ENCODE results near the gene COLGALT1.

COLGALT1 gene

DNA sequence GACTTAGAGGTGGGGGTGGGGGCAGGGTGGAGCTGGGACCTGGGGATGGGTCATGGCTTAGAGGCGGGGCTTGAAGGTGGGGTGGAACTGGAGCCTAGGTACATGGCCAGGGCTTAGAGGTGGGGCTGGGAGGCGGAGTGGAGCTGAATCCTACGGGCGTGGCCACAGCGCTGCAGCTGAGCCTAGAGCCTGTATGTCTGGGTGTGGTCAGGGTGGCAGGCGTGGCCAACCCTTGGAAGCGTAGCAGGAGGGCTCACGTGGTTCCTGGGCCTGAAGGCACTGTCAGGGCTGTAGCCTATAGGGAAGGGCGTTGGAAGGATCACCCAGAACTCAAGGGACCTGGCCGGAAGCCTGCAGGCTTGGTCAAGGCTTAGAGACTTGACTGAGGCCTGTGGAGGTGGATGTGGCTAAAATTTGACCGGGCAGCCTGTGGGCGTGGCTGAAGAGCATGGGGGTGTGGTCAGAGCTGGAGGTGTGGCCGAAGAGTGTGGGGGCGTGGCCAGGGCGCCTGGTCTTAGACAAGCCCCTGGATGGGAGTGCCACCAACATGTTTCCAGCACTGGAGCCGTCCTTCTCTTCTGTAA is 24.3 kb downstream of the COLGALT1 start (continued):
- TF ChIP-seq, protein P1, sequence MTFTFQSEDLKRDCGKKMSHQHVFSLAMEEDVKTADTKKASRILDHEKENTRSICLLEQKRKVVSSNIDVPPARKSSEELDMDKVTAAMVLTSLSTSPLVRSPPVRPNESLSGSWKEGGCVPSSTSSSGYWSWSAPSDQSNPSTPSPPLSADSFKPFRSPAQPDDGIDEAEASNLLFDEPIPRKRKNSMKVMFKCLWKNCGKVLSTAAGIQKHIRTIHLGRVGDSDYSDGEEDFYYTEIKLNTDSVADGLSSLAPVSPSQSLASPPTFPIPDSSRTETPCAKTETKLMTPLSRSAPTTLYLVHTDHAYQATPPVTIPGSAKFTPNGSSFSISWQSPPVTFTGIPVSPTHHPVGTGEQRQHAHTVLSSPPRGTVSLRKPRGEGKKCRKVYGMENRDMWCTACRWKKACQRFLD (tag by site-specific recombination; IDR thresholded peaks at IDR 0.05) = no peak
- TF ChIP-seq ZBTB17 (tag by site-specific recombination; IDR thresholded peaks at IDR 0.05) (peak; percentile 43; the same call in 1 of the 2 replicates), EGR2 (tag by site-specific recombination; IDR thresholded peaks at IDR 0.05; ENCODE audit: low read depth) (0 out of 2 replicates have a peak, but pooled peaks have one; percentile 32), ZNF335 (tag by site-specific recombination; conservative IDR thresholded peaks at IDR 0.05) (0 out of 2 replicates have a peak, but pooled peaks have one; percentile 26), KLF10 (tag by site-specific recombination; IDR thresholded peaks at IDR 0.05) (peak; percentile 81), ZBTB48 (tag by site-specific recombination; IDR thresholded peaks at IDR 0.05) (peak; percentile 83), ZNF184 (tag by site-specific recombination; IDR thresholded peaks at IDR 0.05) (no peak)

DNA sequence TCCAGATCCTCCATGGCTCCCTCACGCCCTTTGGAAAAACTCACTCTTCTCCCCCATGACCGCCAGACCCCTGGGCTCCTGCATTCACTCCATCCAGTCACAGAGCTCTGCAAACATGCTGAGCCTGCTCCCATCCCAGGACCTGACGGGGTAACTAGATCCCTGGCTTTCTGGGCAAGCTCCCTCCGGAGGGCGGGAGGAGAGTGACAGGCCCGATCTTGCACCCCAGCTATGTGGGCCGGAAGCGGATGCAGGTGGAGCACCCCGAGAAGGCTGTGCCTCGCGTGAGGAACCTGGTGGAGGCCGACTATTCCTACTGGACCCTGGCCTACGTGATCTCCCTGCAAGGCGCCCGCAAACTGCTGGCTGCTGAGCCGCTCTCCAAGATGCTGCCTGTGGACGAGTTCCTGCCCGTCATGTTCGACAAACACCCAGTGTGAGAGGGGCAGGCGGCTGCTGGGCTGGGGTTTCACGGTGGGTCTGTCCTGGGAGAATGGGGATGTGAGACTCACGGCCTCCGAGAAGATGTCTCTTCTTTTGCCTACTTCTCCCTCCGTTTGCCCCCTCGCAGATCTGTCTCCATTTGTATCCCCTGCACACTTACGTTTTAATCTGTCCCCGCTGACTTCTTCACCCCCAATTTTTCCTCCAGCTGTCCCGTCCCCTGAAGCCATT is 25.2 kb downstream of the COLGALT1 start:
- POLR2A ChIA-PET = interaction anchor here (1.1 to 1.4 kb wide), 3 partner anchors 23 to 279 kb away, joined by 5 to 12 read pairs (median 7); partner anchors contain the start of gene RPL18A
- CTCF ChIA-PET = interaction anchor here (0.7 to 1.9 kb wide), 2 partner anchors 84 to 181 kb away, joined by 3 to 8 read pairs; no protein-coding TSS in a partner anchor
- no peak overlapping the region for H3K27ac ChIP-seq (ENCODE audit: extremely low read depth, low read depth, low read length)
- H3K9me3 ChIP-seq (ENCODE audit: control insufficient read depth, insufficient read depth, low read depth, low read length) = no peaks in the 10 kb centered on the region
- H3K4me1 ChIP-seq (ENCODE audit: control insufficient read depth, insufficient read depth, low read length) = no peaks in the 10 kb centered on the region
- H3K4me3 ChIP-seq (ENCODE audit: low read depth, low read length) = no peak overlapping the region
- H3K36me3 ChIP-seq (ENCODE audit: control insufficient read depth in 2 of 2, insufficient read depth in 1 of 2, low read length in 2 of 2) = peaks cover under 1 to 54% of the 10 kb centered on the region in 2 experiments; a peak in 2 of 3 replicates
- no peak for TF ChIP-seq ZNF555 (tag by site-specific recombination; conservative IDR thresholded peaks at IDR 0.05)
- no peak for TF ChIP-seq MZF1 (tag by site-specific recombination; IDR thresholded peaks at IDR 0.05; ENCODE audit: borderline replicate concordance)
- TF ChIP-seq, protein P2, sequence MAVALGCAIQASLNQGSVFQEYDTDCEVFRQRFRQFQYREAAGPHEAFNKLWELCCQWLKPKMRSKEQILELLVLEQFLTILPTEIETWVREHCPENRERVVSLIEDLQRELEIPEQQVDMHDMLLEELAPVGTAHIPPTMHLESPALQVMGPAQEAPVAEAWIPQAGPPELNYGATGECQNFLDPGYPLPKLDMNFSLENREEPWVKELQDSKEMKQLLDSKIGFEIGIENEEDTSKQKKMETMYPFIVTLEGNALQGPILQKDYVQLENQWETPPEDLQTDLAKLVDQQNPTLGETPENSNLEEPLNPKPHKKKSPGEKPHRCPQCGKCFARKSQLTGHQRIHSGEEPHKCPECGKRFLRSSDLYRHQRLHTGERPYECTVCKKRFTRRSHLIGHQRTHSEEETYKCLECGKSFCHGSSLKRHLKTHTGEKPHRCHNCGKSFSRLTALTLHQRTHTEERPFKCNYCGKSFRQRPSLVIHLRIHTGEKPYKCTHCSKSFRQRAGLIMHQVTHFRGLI (tag by site-specific recombination; IDR thresholded peaks at IDR 0.05) = no peak
- no peak for TF ChIP-seq ZSCAN30 (tag by site-specific recombination; IDR thresholded peaks at IDR 0.05)
- TF ChIP-seq ZNF645 (tag by site-specific recombination; IDR thresholded peaks at IDR 0.05) = no peak
- TF ChIP-seq ZBTB20 (tag by site-specific recombination; IDR thresholded peaks at IDR 0.05) = no peak
- TF ChIP-seq ZNF175 (tag by site-specific recombination; IDR thresholded peaks at IDR 0.05) = no peak
- TF ChIP-seq ZNF624 (tag by site-specific recombination; IDR thresholded peaks at IDR 0.05) = no peak
- no peak for TF ChIP-seq ZNF629 (tag by site-specific recombination; IDR thresholded peaks at IDR 0.05)
- TF ChIP-seq ZNF530 (tag by site-specific recombination; IDR thresholded peaks at IDR 0.05; ENCODE audit: low read depth) = no peak
- no peak for TF ChIP-seq ZNF777 (tag by site-specific recombination; IDR thresholded peaks at IDR 0.05; ENCODE audit: borderline replicate concordance)
- no peak for TF ChIP-seq YY2 (tag by site-specific recombination; IDR thresholded peaks at IDR 0.05)
- no peak for TF ChIP-seq REPIN1 (tag by site-specific recombination; IDR thresholded peaks at IDR 0.05; ENCODE audit: low read depth)
- TF ChIP-seq ZNF350 (tag by site-specific recombination; IDR thresholded peaks at IDR 0.05) = no peak
- TF ChIP-seq, protein P3, sequence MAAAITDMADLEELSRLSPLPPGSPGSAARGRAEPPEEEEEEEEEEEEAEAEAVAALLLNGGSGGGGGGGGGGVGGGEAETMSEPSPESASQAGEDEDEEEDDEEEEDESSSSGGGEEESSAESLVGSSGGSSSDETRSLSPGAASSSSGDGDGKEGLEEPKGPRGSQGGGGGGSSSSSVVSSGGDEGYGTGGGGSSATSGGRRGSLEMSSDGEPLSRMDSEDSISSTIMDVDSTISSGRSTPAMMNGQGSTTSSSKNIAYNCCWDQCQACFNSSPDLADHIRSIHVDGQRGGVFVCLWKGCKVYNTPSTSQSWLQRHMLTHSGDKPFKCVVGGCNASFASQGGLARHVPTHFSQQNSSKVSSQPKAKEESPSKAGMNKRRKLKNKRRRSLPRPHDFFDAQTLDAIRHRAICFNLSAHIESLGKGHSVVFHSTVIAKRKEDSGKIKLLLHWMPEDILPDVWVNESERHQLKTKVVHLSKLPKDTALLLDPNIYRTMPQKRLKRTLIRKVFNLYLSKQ (tag by site-specific recombination; IDR thresholded peaks at IDR 0.05; ENCODE audit: borderline replicate concordance) = no peak
- no peak for TF ChIP-seq ZNF214 (tag by site-specific recombination; IDR thresholded peaks at IDR 0.05; ENCODE audit: borderline replicate concordance)
- TF ChIP-seq ZNF341 (tag by site-specific recombination; IDR thresholded peaks at IDR 0.05; ENCODE audit: low read depth) = no peak
- TF ChIP-seq CTCF (tag by site-specific recombination; IDR thresholded peaks at IDR 0.05) = no peak
- TF ChIP-seq ZNF580 (tag by site-specific recombination; IDR thresholded peaks at IDR 0.05) = no peak
